SK-N-MC (cell line): Measurements from ENCODE around the gene TNC.

Source experiments
- EZH2 ChIP-seq: fragments of 200-600 bp; sonication (generic); IDR thresholded peaks from one replicate; pipeline ENCODE4 v1.6.1; 2017; ENCODE audit warnings: antibody characterized with exemption
- FOXP2 ChIP-seq: optimal IDR thresholded peaks from 2 replicates; pipeline ENCODE3; 2011; ENCODE audit warnings: mild to moderate bottlenecking, moderate library complexity; ENCODE audit not compliant: insufficient read depth; ENCODE audit errors: extremely low read length, control extremely low read depth
- POLR2AphosphoS5 ChIP-seq: IDR thresholded peaks from 2 replicates; pipeline ENCODE4 v1.6.1; 2012; ENCODE audit warnings: mild to moderate bottlenecking, low read depth, low read length, borderline replicate concordance

GRCh38 chr9:115114084-115114483 is 3.9 kb downstream of the TNC start:
- TF ChIP-seq EZH2 (no peak), POLR2AphosphoS5 (no peak), FOXP2 (no peak)
